Measurements from ENCODE around the gene WWTR1.

DNA sequence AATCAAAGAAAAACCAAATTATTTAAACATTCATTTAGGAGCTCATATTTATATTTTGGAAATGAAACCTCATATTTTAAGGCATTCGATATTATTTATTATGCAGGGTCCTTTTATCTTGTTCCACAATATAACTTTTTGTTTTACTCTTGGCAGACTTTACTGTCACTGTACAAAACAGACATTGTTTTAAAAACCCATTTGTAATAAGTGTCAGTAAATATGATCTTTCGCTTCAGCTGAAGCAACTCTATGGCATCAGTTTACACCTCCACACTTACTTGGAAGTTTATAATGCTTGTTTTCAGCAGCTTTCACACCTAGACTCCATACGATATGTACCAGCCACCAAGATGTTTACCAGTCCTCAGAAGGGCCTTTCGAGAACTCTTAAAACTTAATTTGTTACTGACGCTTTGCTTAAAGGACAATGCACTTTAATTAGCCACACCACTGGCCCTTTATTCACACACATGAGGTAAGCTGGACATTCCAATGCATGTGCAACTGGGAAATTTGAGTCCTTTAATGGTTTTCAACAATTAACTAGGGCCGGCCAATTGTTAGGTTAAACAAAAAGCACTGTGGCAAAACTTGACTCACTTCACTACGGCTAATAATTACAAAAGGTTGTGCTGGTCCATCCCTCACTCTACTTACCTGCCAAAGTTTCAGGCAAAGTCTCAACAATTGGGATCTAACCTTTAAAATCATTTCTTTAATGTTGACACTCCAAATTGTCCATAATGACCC lies 16.7 kb downstream of the WWTR1 start:
- TF ChIP-seq POLR2A (IDR thresholded peaks at IDR 0.05), result no peak
- no peak for TF ChIP-seq CTCF (IDR thresholded peaks at IDR 0.05)

Measured in testis (tissue), 2 donors.